Esophagus muscularis mucosa (tissue), 4 donors: ENCODE results near the gene SHISA3. TPM values are rescaled to one million over a fixed set of nuclear protein-coding genes. Genes with fewer than 3 reads are reported as not detected.

Experiments
- DNase-seq: peaks from one replicate; pipeline ENCODE4 v3.0.0-alpha.2; 2017; ENCODE audit errors: extremely low spot score
- H3K27ac ChIP-seq, 4 donors: fragments of 200-600 bp; sonication (generic); replicated peaks in 1 of 4; 1 replicate in 3 of 4; 2 replicates in 1 of 4; pipeline ENCODE4 v1.5.1; 2016 to 2019; ENCODE audit warnings: mild to moderate bottlenecking in 1 of 4
- H3K27me3 ChIP-seq, 4 donors: fragments of 200-600 bp; sonication (generic); one replicate each; pipeline versions ENCODE4 v1.5.1 to v1.6.0; 2016 to 2019
- H3K36me3 ChIP-seq, 4 donors: fragments of 200-600 bp; sonication (generic); one replicate each; pipeline ENCODE4 v1.5.1; 2016 to 2019
- H3K4me1 ChIP-seq, 4 donors: fragments of 200-600 bp; sonication (generic); one replicate each; pipeline ENCODE4 v1.5.1; 2016 to 2019
- H3K4me3 ChIP-seq, 4 donors: fragments of 200-600 bp; sonication (generic); 1 replicate in 2 of 4; 2 replicates in 2 of 4; pipeline ENCODE4 v1.5.1; 2016 to 2019; ENCODE audit warnings: mild to moderate bottlenecking in 4 of 4, moderate library complexity in 1 of 4
- H3K9me3 ChIP-seq, 4 donors: fragments of 200-600 bp; sonication (generic); 1 replicate in 3 of 4; 2 replicates in 1 of 4; pipeline ENCODE4 v1.5.1; 2016 to 2019
- CTCF ChIP-seq, 3 experiments: fragments of 200-600 bp in 2 of 3; fragments of 450-650 bp in 1 of 3; sonication (generic) in 2 of 3; IDR thresholded peaks; one replicate each; pipeline ENCODE4 v1.5.1; 2017 to 2019; ENCODE audit warnings: antibody characterized with exemption in 3 of 3, mild to moderate bottlenecking in 2 of 3, moderate library complexity in 1 of 3
- EP300 ChIP-seq: sonication (generic); formaldehyde crosslinking; IDR thresholded peaks from one replicate; pipeline ENCODE4 v1.6.1; 2017; ENCODE audit warnings: antibody characterized with exemption
- POLR2A ChIP-seq: fragments of 450-650 bp; IDR thresholded peaks from one replicate; pipeline ENCODE4 v1.6.1; 2017; ENCODE audit warnings: antibody characterized with exemption, moderate library complexity, mild to moderate bottlenecking, low read depth
- POLR2AphosphoS5 ChIP-seq, 2 donors: sonication (generic); formaldehyde crosslinking; IDR thresholded peaks; one replicate each; pipeline ENCODE4 v1.6.1; 2017; ENCODE audit warnings: antibody characterized with exemption in 2 of 2
- WGBS: methylation state at CpG from one replicate; pipeline ENCODE4 v1.1.5; 2018; 5-methylcytosine and 5-hydroxymethylcytosine counted together
- intact Hi-C: fragments of 100-400 bp; cut with DNase I; formaldehyde crosslinking; loops from one replicate; pipeline ENCODE4 v1.15.1; 2023
- total RNA-seq, 4 donors: library from RNA; depleted of rRNA; stranded (reverse); fragments of >200 nt; gene quantifications; one replicate each; pipeline versions ENCODE4 v1.1.0 to v1.2.1, GENCODE V29; 2016

Gene SHISA3
- total RNA-seq, 4 donors from 2014 or later, result 9.1 to 38.6 (median 19.8) TPM

- intact Hi-C loops, result loop anchor here (10.0 kb wide), 1 partner anchor 124 kb away; no protein-coding TSS in a partner anchor
- 59% methylated on average over 10 of the region's 10 CpGs for WGBS
Measured at GRCh38 chr4:42390622-42391354, 6.5 kb upstream of the SHISA3 start.

GRCh38 chr4:42391355-42391664 lies 6.0 kb upstream of the SHISA3 start:
- Histone ChIP-seq H3K36me3 (no peaks in the 10 kb centered on the region), H3K27ac (no peak overlapping the region), H3K27me3 (peaks cover 0 to 9% (median 0%) of the 10 kb centered on the region in 4 donors), H3K4me1 (peaks cover 0 to under 1% (median 0%) of the 10 kb centered on the region in 4 donors), H3K4me3 (no peak overlapping the region), H3K9me3 (no peaks in the 10 kb centered on the region)
- DNase-seq, result no peak
- TF ChIP-seq CTCF (IDR thresholded peaks at IDR 0.05), result no peak
- no peak for TF ChIP-seq POLR2A
- no peak for TF ChIP-seq EP300
- 86% methylated on average over 2 of the region's 2 CpGs for WGBS
- intact Hi-C loops, result loop anchor here (10.0 kb wide), 1 partner anchor 123 kb away; no protein-coding TSS in a partner anchor

More at GRCh38 chr4:42390622-42391354, 6.5 kb upstream of the SHISA3 start:
- no peak overlapping the region for H3K27ac ChIP-seq
- no peak for DNase-seq
- H3K36me3 ChIP-seq, result no peaks in the 10 kb centered on the region
- H3K27me3 ChIP-seq, result peaks cover 0 to 7% (median 0%) of the 10 kb centered on the region in 4 donors
- no peak for TF ChIP-seq POLR2A
- no peak for TF ChIP-seq CTCF (IDR thresholded peaks at IDR 0.05)
- no peak for TF ChIP-seq POLR2AphosphoS5 (IDR thresholded peaks at IDR 0.05)
- TF ChIP-seq EP300, result no peak
- H3K9me3 ChIP-seq, result no peaks in the 10 kb centered on the region
- no peak overlapping the region for H3K4me3 ChIP-seq
- H3K4me1 ChIP-seq, result no peaks in the 10 kb centered on the region

GRCh38 chr4:42391981-42392380 lies 5.3 kb upstream of the SHISA3 start:
- no peak for DNase-seq
- intact Hi-C loops, result loop anchor here (10.0 kb wide), 1 partner anchor 123 kb away; no protein-coding TSS in a partner anchor
- H3K27ac ChIP-seq, result no peak overlapping the region
- no peaks in the 10 kb centered on the region for H3K36me3 ChIP-seq
- no peak overlapping the region for H3K4me3 ChIP-seq
- H3K27me3 ChIP-seq, result peaks cover 0 to 16% (median 3%) of the 10 kb centered on the region in 4 donors
- 73% methylated on average over 5 of the region's 5 CpGs for WGBS
- peaks cover 0 to 7% (median 5%) of the 10 kb centered on the region in 4 donors for H3K4me1 ChIP-seq
- H3K9me3 ChIP-seq, result no peaks in the 10 kb centered on the region
- TF ChIP-seq CTCF (IDR thresholded peaks at IDR 0.05), result no peak
- TF ChIP-seq POLR2AphosphoS5 (IDR thresholded peaks at IDR 0.05), result no peak
- no peak for TF ChIP-seq EP300
- no peak for TF ChIP-seq POLR2A

GRCh38 chr4:42392436-42392835 lies 4.9 kb upstream of the SHISA3 start:
- Histone ChIP-seq H3K9me3 (no peaks in the 10 kb centered on the region), H3K4me1 (peaks cover 0 to 12% (median 10%) of the 10 kb centered on the region in 4 donors), H3K27ac (no peak overlapping the region), H3K27me3 (peaks cover 0 to 20% (median 5%) of the 10 kb centered on the region in 4 donors), H3K4me3 (no peak overlapping the region), H3K36me3 (no peaks in the 10 kb centered on the region)
- TF ChIP-seq CTCF (IDR thresholded peaks at IDR 0.05) (no peak), EP300 (no peak), POLR2A (no peak), POLR2AphosphoS5 (IDR thresholded peaks at IDR 0.05) (no peak)
- intact Hi-C loops, result loop anchor here (10.0 kb wide), 1 partner anchor 122 kb away; no protein-coding TSS in a partner anchor
- no peak for DNase-seq
- 95% methylated on average over 4 of the region's 4 CpGs for WGBS
